OCI-LY3 (cell line): Measurements from ENCODE around the gene KATNAL2.

Source experiments
- H2AFZ ChIP-seq: fragments of 200-600, 300-600 bp; shearing (Covaris generic); 2 replicates; pipeline ENCODE4 v1.6.0; 2014; ENCODE audit warnings: antibody characterized with exemption, low read depth, low read length
- H3K27ac ChIP-seq: fragments of 200-600, 300-600 bp; sonication (generic); 2 replicates; pipeline ENCODE4 v1.5.1; 2014; ENCODE audit warnings: mild to moderate bottlenecking, low read length, moderate library complexity, mixed read lengths
- H3K27me3 ChIP-seq: fragments of 200-600, 300-600 bp; sonication (generic); 2 replicates; pipeline ENCODE4 v1.6.1; 2014; ENCODE audit warnings: low read depth, low read length, mixed read lengths
- H3K36me3 ChIP-seq: fragments of 200-600, 300-600 bp; sonication (generic); replicated peaks from 2 replicates; pipeline ENCODE3; 2014; ENCODE audit warnings: low read depth, low read length, mixed read lengths
- H3K4me1 ChIP-seq: fragments of 300-600, 200-600 bp; sonication (generic); 2 replicates; pipeline ENCODE4 v1.6.1; 2014; ENCODE audit warnings: low read length, mixed read lengths
- H3K4me2 ChIP-seq: fragments of 200-600, 300-600 bp; sonication (generic); 2 replicates; pipeline ENCODE4 v1.6.1; 2014; ENCODE audit warnings: low read length, mixed read lengths
- H3K4me3 ChIP-seq: fragments of 300-600, 200-600 bp; sonication (generic); 2 replicates; pipeline ENCODE4 v1.5.1; 2014; ENCODE audit warnings: antibody characterized with exemption, mild to moderate bottlenecking, low read length, moderate library complexity
- H3K79me2 ChIP-seq: fragments of 300-600, 200-600 bp; shearing (Covaris generic); 2 replicates; pipeline ENCODE4 v1.6.1; 2014; ENCODE audit warnings: mild to moderate bottlenecking, low read length, mixed read lengths
- H3K9ac ChIP-seq: fragments of 300-600, 200-600 bp; shearing (Covaris generic); 2 replicates; pipeline ENCODE4 v1.6.0; 2014; ENCODE audit warnings: mild to moderate bottlenecking, low read length, moderate library complexity
- H3K9me3 ChIP-seq: fragments of 200-600, 300-600 bp; shearing (Covaris generic); 2 replicates; pipeline ENCODE4 v1.6.1; 2014; ENCODE audit warnings: low read length, mixed read lengths; ENCODE audit not compliant: insufficient read depth
- H4K20me1 ChIP-seq: fragments of 200-600, 300-600 bp; sonication (generic); 2 replicates; pipeline ENCODE4 v1.6.1; 2016; ENCODE audit warnings: low read length, mixed read lengths; ENCODE audit not compliant: insufficient read depth
- CTCF ChIP-seq: fragments of 200-600, 300-600 bp; sonication (generic); IDR thresholded peaks from 2 replicates; pipeline ENCODE4 v1.5.1; 2014; ENCODE audit warnings: antibody characterized with exemption, low read length, low read depth
- EZH2phosphoT487 ChIP-seq: fragments of 200-600 bp; shearing (Covaris generic); IDR thresholded peaks from 2 replicates; pipeline ENCODE4 v1.6.1; 2018; ENCODE audit warnings: antibody characterized with exemption, mixed run types, low read depth

Gene KATNAL2

DNA sequence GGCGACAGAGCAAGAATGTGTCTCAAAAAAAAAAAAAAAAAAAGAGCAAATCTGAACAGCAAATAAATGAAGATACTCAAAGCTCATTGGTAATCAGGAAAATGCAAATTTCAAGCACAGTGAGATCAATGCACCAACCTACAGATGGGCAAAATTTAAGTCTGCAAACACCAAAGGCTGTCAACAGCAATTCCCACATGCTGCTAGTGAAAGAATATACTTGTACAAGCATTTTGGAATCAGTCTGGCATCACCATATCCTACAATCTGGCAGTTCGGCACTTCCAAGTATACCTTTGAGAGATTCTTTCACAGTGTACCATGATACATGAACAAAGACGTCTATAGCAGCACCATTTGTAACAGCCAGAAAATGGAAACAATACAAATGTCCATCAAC lies 228.8 kb downstream of the KATNAL2 start:
- Histone ChIP-seq H3K36me3 (peaks cover 14% of the 10 kb centered on the region), H3K9ac (no peak overlapping the region), H3K27me3 (no peaks in the 10 kb centered on the region), H3K4me3 (no peak overlapping the region), H3K27ac (no peak overlapping the region), H3K4me1 (peaks cover 12% of the 10 kb centered on the region), H3K4me2 (no peak overlapping the region), H4K20me1 (peaks cover 20% of the 10 kb centered on the region; the same call in 1 of the 2 replicates), H3K79me2 (peaks cover 83% of the 10 kb centered on the region), H2AFZ (no peak overlapping the region), H3K9me3 (no peaks in the 10 kb centered on the region)
- TF ChIP-seq CTCF (no peak), EZH2phosphoT487 (no peak)

GRCh38 chr18:47149457-47150028 lies 232.1 kb downstream of the KATNAL2 start:
- Histone ChIP-seq H3K36me3 (peaks cover 20% of the 10 kb centered on the region), H4K20me1 (peaks cover 8% of the 10 kb centered on the region; the same call in 1 of the 2 replicates), H3K27me3 (no peaks in the 10 kb centered on the region), H2AFZ (peak overlapping the region; percentile 87), H3K79me2 (peaks cover 55% of the 10 kb centered on the region), H3K27ac (peak overlapping the region; percentile 73), H3K9me3 (no peaks in the 10 kb centered on the region), H3K4me3 (peak overlapping the region; percentile 81), H3K4me2 (peak overlapping the region; percentile 97), H3K9ac (peak overlapping the region; percentile 89), H3K4me1 (peaks cover 15% of the 10 kb centered on the region)
- no peak for TF ChIP-seq EZH2phosphoT487
- TF ChIP-seq CTCF = no peak

GRCh38 chr18:47150029-47150823 lies 232.8 kb downstream of the KATNAL2 start, which contains the start of gene HDHD2:
TSS of gene HDHD2 (minus strand) at chr18:47150500. CDS start at chr18:47136439, 14,061 bp downstream.
- Histone ChIP-seq H3K79me2 (peaks cover 49% of the 10 kb centered on the region), H3K9me3 (no peaks in the 10 kb centered on the region), H3K27me3 (no peaks in the 10 kb centered on the region), H3K4me2 (peak within 1 kb of the TSS; percentile 97), H3K9ac (peak within 1 kb of the TSS; percentile 89), H3K4me3 (peak within 1 kb of the TSS; percentile 81), H3K27ac (peak within 1 kb of the TSS; percentile 73), H4K20me1 (peaks cover 4% of the 10 kb centered on the region; the same call in 1 of the 2 replicates), H2AFZ (peak within 1 kb of the TSS; percentile 97), H3K4me1 (peaks cover 15% of the 10 kb centered on the region), H3K36me3 (peaks cover 26% of the 10 kb centered on the region)
- TF ChIP-seq CTCF (no peak), EZH2phosphoT487 (no peak)

- Histone ChIP-seq H3K4me2 (peak overlapping the region; percentile 97), H3K36me3 (peaks cover 25% of the 10 kb centered on the region)
These were observed 233.5 kb downstream of the KATNAL2 start for GRCh38 chr18:47150824-47151366.

More at GRCh38 chr18:47150824-47151366, 233.5 kb downstream of the KATNAL2 start:
- peak overlapping the region; percentile 89 for H3K9ac ChIP-seq
- peak overlapping the region; percentile 81 for H3K4me3 ChIP-seq
- no peak for TF ChIP-seq CTCF
- no peaks in the 10 kb centered on the region for H3K27me3 ChIP-seq
- peak overlapping the region; percentile 97 for H2AFZ ChIP-seq
- peaks cover 15% of the 10 kb centered on the region for H3K4me1 ChIP-seq
- no peaks in the 10 kb centered on the region for H3K9me3 ChIP-seq
- peaks cover 42% of the 10 kb centered on the region for H3K79me2 ChIP-seq
- H4K20me1 ChIP-seq = peaks cover 4% of the 10 kb centered on the region; the same call in 1 of the 2 replicates
- peak overlapping the region; percentile 73 for H3K27ac ChIP-seq
